Mesothelial cell of epicardium (in vitro differentiated cells): ENCODE data around the gene VGF. TPM values are rescaled to one million over a fixed set of nuclear protein-coding genes. Genes with fewer than 3 reads are reported as not detected.
A peak's percentile ranks its signal among the peaks of the same experiment; 100 is the strongest.

Experiments used
- DNase-seq, 2 experiments: peaks; one replicate each; pipeline ENCODE4 v3.0.0; 2021; ENCODE audit warnings: low spot score in 2 of 2; ENCODE audit not compliant: unreplicated experiment in 2 of 2
- H3K27ac Mint-ChIP-seq: 2 replicates; pipeline ENCODE4 v1.8.0; 2021; ENCODE audit warnings: mixed read lengths
- H3K27me3 Mint-ChIP-seq: 2 replicates; pipeline ENCODE4 v1.8.0; 2021; ENCODE audit warnings: low read depth, mixed read lengths
- H3K36me3 Mint-ChIP-seq: 2 replicates; pipeline ENCODE4 v1.8.0; 2021; ENCODE audit warnings: mixed read lengths
- H3K4me1 Mint-ChIP-seq: 2 replicates; pipeline ENCODE4 v1.8.0; 2021; ENCODE audit warnings: mixed read lengths
- H3K4me3 Mint-ChIP-seq: 2 replicates; pipeline ENCODE4 v1.8.0; 2021; ENCODE audit warnings: mild to moderate bottlenecking, moderate library complexity, mixed read lengths
- H3K9me3 Mint-ChIP-seq: 2 replicates; pipeline ENCODE4 v1.8.0; 2021; ENCODE audit warnings: mixed read lengths
- CTCF ChIP-seq: fragments of 200-600 bp; sonication (generic); IDR thresholded peaks from one replicate; pipeline ENCODE4 v1.5.0; 2021; ENCODE audit warnings: antibody characterized with exemption; ENCODE audit not compliant: unreplicated experiment
- total RNA-seq: library from RNA; stranded (reverse); gene quantifications from 3 replicates; pipeline ENCODE4 v1.2.1, GENCODE V29; 2021

The VGF gene
- total RNA-seq: 0.35 to 0.38 TPM (median 0.36 TPM) in 3 replicates

GRCh38 chr7:101165075-101165957 is at the start of gene VGF:
TSS of gene VGF (minus strand) at chr7:101165569. CDS start at chr7:101164843, 726 bp downstream.
- Mint-ChIP-seq H3K9me3 (no peaks in the 10 kb centered on the region), H3K4me1 (peaks cover 52% of the 10 kb centered on the region), H3K27me3 (peaks cover 79% of the 10 kb centered on the region), H3K36me3 (peaks cover 2% of the 10 kb centered on the region), H3K4me3 (peak within 1 kb of the TSS; percentile 67), H3K27ac (peak within 1 kb of the TSS; percentile 76)
- DNase-seq: peak; percentile 87 to 93
- no peak for TF ChIP-seq CTCF

GRCh38 chr7:101212014-101212413 is 46.6 kb upstream of the VGF start:
- no peak for DNase-seq
- no peak for TF ChIP-seq CTCF
- Mint-ChIP-seq H3K4me3 (no peak overlapping the region), H3K4me1 (peaks cover 9% of the 10 kb centered on the region), H3K36me3 (peaks cover 10% of the 10 kb centered on the region), H3K27ac (no peak overlapping the region), H3K27me3 (no peaks in the 10 kb centered on the region), H3K9me3 (no peaks in the 10 kb centered on the region)

- H3K9me3 Mint-ChIP-seq: no peaks in the 10 kb centered on the region
- TF ChIP-seq CTCF: no peak
- H3K27ac Mint-ChIP-seq: no peak overlapping the region
- no peak overlapping the region for H3K4me3 Mint-ChIP-seq
- H3K36me3 Mint-ChIP-seq: peaks cover 10% of the 10 kb centered on the region
- no peaks in the 10 kb centered on the region for H3K27me3 Mint-ChIP-seq
- no peak for DNase-seq
- peaks cover 5% of the 10 kb centered on the region for H3K4me1 Mint-ChIP-seq
Observed at GRCh38 chr7:101211501-101211900, 46.1 kb upstream of the VGF start.

- H3K4me3 Mint-ChIP-seq: no peak overlapping the region
- no peaks in the 10 kb centered on the region for H3K9me3 Mint-ChIP-seq
- DNase-seq: no peak
- H3K4me1 Mint-ChIP-seq: no peaks in the 10 kb centered on the region
- H3K27me3 Mint-ChIP-seq: peaks cover 3% of the 10 kb centered on the region
- H3K27ac Mint-ChIP-seq: no peak overlapping the region
- peaks cover 18% of the 10 kb centered on the region for H3K36me3 Mint-ChIP-seq
- no peak for TF ChIP-seq CTCF
Observed at GRCh38 chr7:101210143-101210542, 44.8 kb upstream of the VGF start.

- Mint-ChIP-seq H3K4me1 (no peaks in the 10 kb centered on the region), H3K9me3 (no peaks in the 10 kb centered on the region), H3K27me3 (peaks cover 11% of the 10 kb centered on the region), H3K27ac (no peak overlapping the region), H3K4me3 (no peak overlapping the region), H3K36me3 (peaks cover 18% of the 10 kb centered on the region)
- TF ChIP-seq CTCF: no peak
- DNase-seq: no peak
Observed at GRCh38 chr7:101208794-101209193, 43.4 kb upstream of the VGF start.
